ENCODE data around the gene SLIT3. TPM values are rescaled to one million over a fixed set of nuclear protein-coding genes. Genes with fewer than 3 reads are reported as not detected.

SLIT3 gene
- total and polyA plus RNA-seq, 2 donors (not counting 3 experiments of a cell fraction or from before 2014, with no cell fraction given): 0.90 to 1.0 TPM

DNA sequence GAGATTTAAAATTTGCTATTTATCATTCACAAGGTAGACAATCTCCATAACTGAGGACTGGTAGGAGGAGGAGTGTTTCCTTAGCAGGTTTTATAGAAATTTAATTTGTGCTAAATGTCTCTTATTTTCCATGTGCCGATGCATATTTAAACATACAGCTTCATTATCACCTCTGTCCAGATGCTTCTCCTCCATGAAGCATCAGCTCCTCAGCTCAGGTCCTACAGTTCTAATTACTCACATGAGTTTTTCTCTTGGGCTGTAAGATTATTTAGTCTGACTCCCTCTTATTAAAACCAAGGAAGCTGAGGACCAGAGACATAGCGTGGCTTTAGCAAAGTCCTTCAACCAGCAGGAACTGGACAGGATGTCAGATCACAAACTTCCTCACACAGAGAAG, 421.6 kb downstream of the SLIT3 start:
- Histone ChIP-seq H3K79me2 (ENCODE audit: control insufficient read depth, insufficient read depth, low read length) (no peaks in the 10 kb centered on the region), H3K4me3 (replicated peaks in 1 of 3; ENCODE audit: insufficient read depth in 1 of 3, low read depth in 1 of 3, low read length in 3 of 3) (no peak overlapping the region), H3K9me1 (replicated peaks; ENCODE audit: control insufficient read depth, extremely low read depth, insufficient read depth, low read length) (no peaks in the 10 kb centered on the region), H3K4me2 (ENCODE audit: insufficient read depth, low read length) (no peak overlapping the region), H3K36me3 (ENCODE audit: control insufficient read depth in 2 of 2, extremely low read depth in 1 of 2, insufficient read depth in 2 of 2, low read length in 2 of 2) (no peaks in the 10 kb centered on the region), H3K9ac (replicated peaks; ENCODE audit: extremely low read depth, insufficient read depth, low read length) (no peak overlapping the region), H3K9me3 (replicated peaks; ENCODE audit: control insufficient read depth, insufficient read depth, low read length) (no peaks in the 10 kb centered on the region), H2AFZ (ENCODE audit: low read depth, low read length) (no peak overlapping the region), H3K27me3 (ENCODE audit: control insufficient read depth in 2 of 2, insufficient read depth in 2 of 2, low read length in 2 of 2) (no peaks in the 10 kb centered on the region), H3K27ac (ENCODE audit: insufficient read depth, low read depth, low read length) (no peak overlapping the region), H3K4me1 (ENCODE audit: control insufficient read depth, extremely low read depth, insufficient read depth, low read length) (no peaks in the 10 kb centered on the region), H4K20me1 (replicated peaks; ENCODE audit: control insufficient read depth, extremely low read depth, insufficient read depth, low read length) (no peaks in the 10 kb centered on the region)
- intact Hi-C loops (cut with micrococcal nuclease) (no loop called here), dilution Hi-C loops (cut with MboI; ENCODE audit: extremely low pct_ligation_motif_present, low sequenced_read_pairs) (no loop called here)
- ChIA-PET CTCF (no interaction called here), POLR2A (no interaction called here)
- DNase-seq (ENCODE audit: low read depth, low spot score) (no peak), FAIRE-seq (no peak)
- TF ChIP-seq JUN (IDR thresholded peaks at IDR 0.05; ENCODE audit: borderline replicate concordance, insufficient read depth, insufficient read length, low read depth): no peak
- TF ChIP-seq FOS (IDR thresholded peaks at IDR 0.05; ENCODE audit: borderline replicate concordance, insufficient read depth, low read length): no peak
- no peak for TF ChIP-seq GATA2 (IDR thresholded peaks at IDR 0.05; ENCODE audit: insufficient read depth, insufficient read length, low read depth, low read length)
- no peak for TF ChIP-seq MYC (IDR thresholded peaks at IDR 0.05; ENCODE audit: low read depth, low read length)
- TF ChIP-seq POLR2AphosphoS5 (IDR thresholded peaks at IDR 0.05; ENCODE audit: insufficient read depth, low read depth, low read length): no peak
- BruUV-seq (replicated peaks): no TSS peak

DNA sequence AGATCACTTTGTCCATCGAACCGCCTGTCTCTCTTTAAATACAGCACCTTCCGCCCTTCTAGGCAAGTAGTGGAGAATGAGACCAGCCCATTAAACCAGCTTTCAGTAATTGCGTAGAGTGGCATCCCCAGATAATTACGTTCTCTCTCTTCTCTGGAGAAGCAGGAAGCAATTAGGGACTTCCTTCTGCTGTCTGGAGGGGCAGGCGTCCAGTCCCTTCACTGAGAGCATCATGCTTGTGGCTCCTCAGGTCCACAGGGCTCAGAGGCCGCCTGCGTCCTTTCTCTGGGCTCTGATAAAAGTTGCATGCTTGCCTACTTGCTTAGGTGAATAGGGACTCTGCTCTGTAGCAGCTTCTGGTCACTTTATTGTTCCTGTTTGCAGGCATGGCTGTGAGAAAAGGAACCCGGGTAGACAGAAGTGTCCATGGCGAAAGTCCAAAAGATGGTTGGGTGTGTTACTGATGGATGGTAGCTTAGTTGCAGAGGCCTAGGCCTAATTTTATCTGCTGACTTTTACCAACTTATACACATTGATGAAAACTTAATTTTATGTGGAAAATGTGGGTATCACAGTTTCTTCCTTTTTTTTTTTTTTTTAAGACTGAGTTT, 422.7 kb downstream of the SLIT3 start:
- Histone ChIP-seq H4K20me1 (replicated peaks; ENCODE audit: control insufficient read depth, extremely low read depth, insufficient read depth, low read length) (no peaks in the 10 kb centered on the region), H3K36me3 (ENCODE audit: control insufficient read depth in 2 of 2, extremely low read depth in 1 of 2, insufficient read depth in 2 of 2, low read length in 2 of 2) (no peaks in the 10 kb centered on the region), H3K4me3 (replicated peaks in 1 of 3; ENCODE audit: insufficient read depth in 1 of 3, low read depth in 1 of 3, low read length in 3 of 3) (no peak overlapping the region), H2AFZ (ENCODE audit: low read depth, low read length) (no peak overlapping the region), H3K4me2 (ENCODE audit: insufficient read depth, low read length) (no peak overlapping the region), H3K4me1 (ENCODE audit: control insufficient read depth, extremely low read depth, insufficient read depth, low read length) (no peaks in the 10 kb centered on the region), H3K9ac (replicated peaks; ENCODE audit: extremely low read depth, insufficient read depth, low read length) (no peak overlapping the region), H3K9me3 (replicated peaks; ENCODE audit: control insufficient read depth, insufficient read depth, low read length) (no peaks in the 10 kb centered on the region), H3K27ac (ENCODE audit: insufficient read depth, low read depth, low read length) (no peak overlapping the region), H3K27me3 (ENCODE audit: control insufficient read depth in 2 of 2, insufficient read depth in 2 of 2, low read length in 2 of 2) (no peaks in the 10 kb centered on the region), H3K79me2 (ENCODE audit: control insufficient read depth, insufficient read depth, low read length) (no peaks in the 10 kb centered on the region), H3K9me1 (replicated peaks; ENCODE audit: control insufficient read depth, extremely low read depth, insufficient read depth, low read length) (no peaks in the 10 kb centered on the region)
- dilution Hi-C loops (cut with MboI; ENCODE audit: extremely low pct_ligation_motif_present, low sequenced_read_pairs) (no loop called here), intact Hi-C loops (cut with micrococcal nuclease) (no loop called here)
- no peak for FAIRE-seq
- CTCF ChIA-PET: interaction anchor here (0.8 kb wide), 1 partner anchor 740 kb away, joined by 4 read pairs; no protein-coding TSS in a partner anchor
- TF ChIP-seq FOS (IDR thresholded peaks at IDR 0.05; ENCODE audit: borderline replicate concordance, insufficient read depth, low read length) (no peak), JUN (IDR thresholded peaks at IDR 0.05; ENCODE audit: borderline replicate concordance, insufficient read depth, insufficient read length, low read depth) (no peak), GATA2 (IDR thresholded peaks at IDR 0.05; ENCODE audit: insufficient read depth, insufficient read length, low read depth, low read length) (no peak), EZH2 (IDR thresholded peaks at IDR 0.05; ENCODE audit: borderline replicate concordance, low read depth, low read length, severe bottlenecking) (no peak), POLR2A (IDR thresholded peaks at IDR 0.05; ENCODE audit: low read depth, low read length) (no peak), MYC (IDR thresholded peaks at IDR 0.05; ENCODE audit: low read depth, low read length) (no peak), POLR2AphosphoS5 (IDR thresholded peaks at IDR 0.05; ENCODE audit: insufficient read depth, low read depth, low read length) (no peak)
- TF ChIP-seq, protein P1, sequence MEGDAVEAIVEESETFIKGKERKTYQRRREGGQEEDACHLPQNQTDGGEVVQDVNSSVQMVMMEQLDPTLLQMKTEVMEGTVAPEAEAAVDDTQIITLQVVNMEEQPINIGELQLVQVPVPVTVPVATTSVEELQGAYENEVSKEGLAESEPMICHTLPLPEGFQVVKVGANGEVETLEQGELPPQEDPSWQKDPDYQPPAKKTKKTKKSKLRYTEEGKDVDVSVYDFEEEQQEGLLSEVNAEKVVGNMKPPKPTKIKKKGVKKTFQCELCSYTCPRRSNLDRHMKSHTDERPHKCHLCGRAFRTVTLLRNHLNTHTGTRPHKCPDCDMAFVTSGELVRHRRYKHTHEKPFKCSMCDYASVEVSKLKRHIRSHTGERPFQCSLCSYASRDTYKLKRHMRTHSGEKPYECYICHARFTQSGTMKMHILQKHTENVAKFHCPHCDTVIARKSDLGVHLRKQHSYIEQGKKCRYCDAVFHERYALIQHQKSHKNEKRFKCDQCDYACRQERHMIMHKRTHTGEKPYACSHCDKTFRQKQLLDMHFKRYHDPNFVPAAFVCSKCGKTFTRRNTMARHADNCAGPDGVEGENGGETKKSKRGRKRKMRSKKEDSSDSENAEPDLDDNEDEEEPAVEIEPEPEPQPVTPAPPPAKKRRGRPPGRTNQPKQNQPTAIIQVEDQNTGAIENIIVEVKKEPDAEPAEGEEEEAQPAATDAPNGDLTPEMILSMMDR (IDR thresholded peaks at IDR 0.05; ENCODE audit: extremely low read depth in 1 of 2, insufficient read depth in 1 of 2, low read depth in 1 of 2, low read length in 2 of 2): no peak
- TF ChIP-seq, protein P2, sequence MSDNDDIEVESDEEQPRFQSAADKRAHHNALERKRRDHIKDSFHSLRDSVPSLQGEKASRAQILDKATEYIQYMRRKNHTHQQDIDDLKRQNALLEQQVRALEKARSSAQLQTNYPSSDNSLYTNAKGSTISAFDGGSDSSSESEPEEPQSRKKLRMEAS (IDR thresholded peaks at IDR 0.05; ENCODE audit: insufficient read depth, insufficient read length): no peak
- no TSS peak for BruUV-seq (replicated peaks)
- no peak for DNase-seq (ENCODE audit: low read depth, low spot score)
- POLR2A ChIA-PET: no interaction called here
